NCI-H510A treated with DMSO at 0.1 percent for 48 hours (cell line): ENCODE results near the gene IDUA.
"Not testable (repeated sequence)": the region's sequence is repeated elsewhere in the genome, so short reads cannot be mapped to it uniquely, and the experiment has no call there.

Source experiments
- DNase-seq: peaks from one replicate; lab custom pipeline; 2025; lab: John Stamatoyannopoulos, UW

The IDUA gene

DNA sequence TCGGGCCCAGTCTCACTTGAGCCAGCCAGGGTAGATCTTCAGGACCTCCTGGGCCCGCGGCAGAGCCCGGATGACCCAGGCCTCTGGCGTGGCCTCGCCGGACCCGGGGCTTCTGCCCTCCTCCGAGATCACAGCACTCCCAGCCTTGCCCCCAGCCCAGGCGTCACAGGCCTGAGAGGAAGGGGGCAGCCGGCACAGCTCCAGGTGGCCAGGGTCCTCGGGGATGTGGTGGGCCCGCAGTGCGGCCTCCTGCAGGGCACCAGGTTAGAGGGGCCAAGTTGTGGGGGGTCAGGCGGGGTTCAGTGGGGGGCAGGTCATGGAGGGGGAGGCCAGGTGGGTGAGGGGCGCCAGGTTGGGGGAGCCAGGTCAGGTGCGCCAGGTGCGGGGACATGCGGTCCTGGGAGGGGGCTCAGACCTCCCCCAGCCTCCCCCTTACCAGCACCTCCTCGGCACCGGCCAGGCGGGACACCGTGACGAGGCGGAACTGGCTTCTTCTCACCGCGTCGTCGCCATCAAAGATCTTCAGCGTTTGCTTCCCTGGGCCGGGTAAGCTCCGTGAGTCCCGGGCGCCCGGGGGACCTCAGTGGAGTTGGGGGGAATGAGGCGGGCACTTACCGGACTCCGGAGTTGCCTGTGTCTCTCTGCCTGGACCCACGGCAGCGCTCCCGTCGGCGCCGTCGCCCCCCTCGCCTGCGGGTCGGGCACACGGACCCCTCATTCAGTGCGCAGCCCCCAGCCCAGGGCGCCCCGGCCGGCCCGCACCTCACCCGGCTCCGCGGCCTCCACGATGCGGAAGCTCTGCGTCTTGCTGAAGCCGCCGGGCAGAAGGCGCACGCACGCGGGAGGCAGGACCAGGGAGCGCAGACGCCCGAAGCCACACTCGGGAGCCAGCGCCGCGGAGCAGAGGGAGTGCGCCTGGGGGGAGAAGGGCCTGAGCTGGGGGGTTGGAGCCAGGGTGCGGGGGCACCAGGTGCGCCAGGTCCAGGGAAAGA lies 19.4 kb upstream of the IDUA start:
- no peak for DNase-seq

DNA sequence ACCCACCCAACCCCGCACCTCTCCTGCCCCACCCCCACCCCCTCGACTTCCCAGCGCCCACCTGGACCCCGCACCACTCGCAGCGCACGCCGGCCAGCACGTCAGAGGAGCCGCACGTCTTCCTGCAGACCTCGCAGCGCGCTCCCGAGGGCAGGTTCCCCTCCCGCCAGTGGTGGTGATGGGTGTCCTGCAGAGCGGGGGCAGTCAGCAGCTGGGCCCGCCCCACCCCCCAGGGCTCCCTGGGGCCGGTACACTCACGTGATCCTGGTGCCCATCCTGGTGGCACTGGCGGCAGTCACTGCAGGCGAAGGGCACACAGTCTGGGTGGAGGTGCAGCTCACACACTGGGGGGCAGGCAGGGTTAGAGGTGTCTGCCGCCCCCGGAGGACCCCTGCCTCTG lies 18.6 kb upstream of the IDUA start:
- DNase-seq, result no peak

DNA sequence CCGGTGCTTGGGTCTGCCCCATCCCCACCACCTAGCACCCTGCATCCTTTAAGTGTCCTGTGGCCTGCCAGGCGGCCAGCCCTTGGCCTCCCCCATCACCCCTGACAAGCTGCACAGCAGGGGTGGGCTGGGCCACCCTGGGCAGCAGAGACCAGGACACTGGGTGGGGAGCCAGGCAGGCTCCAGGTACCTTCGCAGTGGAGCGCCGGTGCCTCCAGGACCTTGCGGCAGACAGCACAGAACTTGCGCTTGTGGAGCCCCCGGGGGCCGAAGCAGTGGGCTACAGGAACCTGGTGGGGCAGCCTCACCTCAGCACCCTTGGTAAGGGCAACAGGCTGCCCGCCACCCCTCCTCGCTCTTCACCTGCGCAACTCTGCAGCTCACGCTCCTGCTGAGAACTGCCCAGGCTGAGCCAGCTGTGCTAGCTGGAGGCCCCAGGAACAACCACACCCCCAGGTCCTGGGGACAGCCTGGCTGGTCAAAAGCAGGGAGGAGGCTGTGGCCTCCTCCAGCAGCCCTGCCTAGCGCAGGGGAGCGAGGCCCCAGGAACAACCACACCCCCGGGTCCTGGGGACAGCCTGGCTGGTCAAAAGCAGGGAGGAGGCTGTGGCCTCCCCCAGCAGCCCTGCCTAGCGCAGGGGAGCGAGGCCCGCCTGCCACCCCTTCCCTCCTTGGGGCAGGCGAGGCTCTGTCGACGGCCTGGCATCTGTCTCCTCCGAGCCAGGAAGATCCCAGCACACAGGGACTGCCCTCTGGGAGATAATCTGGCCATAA lies 18.0 kb upstream of the IDUA start:
- no peak for DNase-seq

DNA sequence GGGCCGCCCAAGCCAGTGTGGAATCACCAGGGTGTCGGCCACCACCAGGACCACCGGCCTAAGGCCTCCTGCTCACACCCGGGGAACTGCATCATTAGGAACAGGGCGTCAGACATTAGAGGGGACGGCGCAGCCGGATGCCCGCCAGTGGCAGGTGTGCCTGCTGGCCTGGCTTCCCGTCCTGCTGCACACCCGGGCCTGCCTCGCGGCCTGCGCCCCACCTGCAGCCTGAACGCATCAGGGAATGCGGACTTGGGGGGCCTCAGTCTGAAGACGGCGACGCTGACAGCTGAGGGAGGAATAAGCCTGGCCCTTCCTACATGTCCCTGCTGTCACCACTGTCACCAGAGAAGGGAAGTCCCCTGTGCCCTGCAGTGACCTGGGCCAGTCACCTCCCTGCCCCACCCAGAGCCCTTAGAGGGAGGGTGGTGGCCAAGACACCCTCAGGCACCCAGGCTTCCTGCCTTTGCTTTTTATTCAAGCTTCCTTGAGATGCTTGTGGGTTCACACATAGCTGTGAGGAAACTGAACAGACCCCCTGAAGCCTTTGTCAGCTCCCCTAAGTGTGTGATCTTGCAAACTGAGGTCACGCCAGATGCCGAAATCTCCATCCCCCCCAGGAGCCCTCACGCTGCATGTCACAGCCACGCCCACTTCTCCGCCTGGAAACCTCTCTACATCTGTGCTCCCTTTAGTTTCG lies 16.6 kb upstream of the IDUA start:
- DNase-seq, result no peak

DNA sequence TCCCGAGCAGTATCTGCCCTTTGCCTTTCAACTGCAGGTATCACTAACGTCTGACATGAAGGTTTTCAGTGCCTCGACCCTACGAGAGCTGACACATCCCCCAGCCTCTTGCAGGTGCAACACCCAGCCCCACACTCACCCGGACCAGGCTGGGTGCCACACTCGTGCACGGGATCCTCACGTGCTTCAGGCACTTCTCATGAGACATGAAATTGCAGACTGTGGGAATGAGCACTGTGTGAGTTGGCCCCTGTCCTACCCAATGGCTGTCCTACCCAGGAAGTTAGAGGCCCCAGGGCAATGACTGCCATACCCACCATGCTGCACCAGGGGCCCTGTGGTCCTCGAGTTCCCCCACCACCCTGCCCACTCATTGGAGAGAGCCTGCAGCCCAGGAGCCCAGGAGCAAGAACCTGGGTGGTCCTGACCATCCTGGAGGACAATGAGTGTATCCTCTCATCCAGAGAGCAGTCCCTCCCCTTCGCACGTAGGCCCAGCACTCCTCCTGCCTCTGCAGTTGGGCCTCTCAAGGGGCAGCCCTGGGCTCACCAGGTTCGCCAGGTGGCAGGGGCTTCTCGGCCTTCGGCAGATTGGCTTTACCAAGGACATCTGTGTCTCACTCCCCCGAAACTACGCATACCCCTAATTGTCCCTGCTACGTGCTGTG lies 15.9 kb upstream of the IDUA start:
- no peak for DNase-seq

DNA sequence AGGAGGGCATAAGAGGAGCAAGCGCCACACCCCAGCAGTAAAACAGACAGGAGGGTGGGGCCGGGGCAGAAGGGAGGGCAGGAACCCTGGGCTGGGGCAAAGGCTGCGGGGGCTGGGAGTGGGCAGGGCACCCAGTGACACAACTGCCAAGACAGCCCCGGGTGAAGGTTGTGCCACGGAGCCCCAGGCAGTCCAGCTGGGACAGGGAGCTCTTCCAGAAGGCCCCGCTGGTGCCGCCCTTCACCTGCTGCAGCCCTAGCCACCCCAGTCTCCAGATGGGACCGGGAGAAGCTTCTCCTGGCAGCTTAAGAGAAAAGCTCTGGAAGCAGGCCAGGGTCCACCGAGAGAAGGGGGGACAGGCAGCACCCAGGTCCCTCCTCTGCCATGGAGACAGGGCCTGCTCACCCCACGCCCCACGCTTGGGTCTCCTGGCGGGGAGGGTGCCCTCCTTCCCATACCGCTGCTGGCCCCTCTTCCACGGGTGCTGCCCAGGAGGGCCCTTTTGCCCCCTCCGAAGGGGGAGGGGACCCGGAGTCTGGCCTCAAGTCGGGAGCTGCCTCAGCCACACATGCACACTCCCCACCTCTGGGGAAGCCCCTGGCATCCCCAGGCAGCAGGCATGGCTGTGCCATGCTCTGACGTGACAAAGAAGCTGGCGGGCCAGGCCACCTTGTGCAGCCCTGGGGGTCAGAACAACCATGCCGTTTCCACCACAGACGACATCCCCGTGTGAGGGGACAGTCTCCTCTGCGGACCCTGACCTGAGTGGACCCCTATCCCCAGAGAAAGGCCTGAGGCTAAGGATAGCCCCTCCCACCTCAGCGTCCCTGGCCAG lies 15.0 kb upstream of the IDUA start:
- DNase-seq, result no peak

DNA sequence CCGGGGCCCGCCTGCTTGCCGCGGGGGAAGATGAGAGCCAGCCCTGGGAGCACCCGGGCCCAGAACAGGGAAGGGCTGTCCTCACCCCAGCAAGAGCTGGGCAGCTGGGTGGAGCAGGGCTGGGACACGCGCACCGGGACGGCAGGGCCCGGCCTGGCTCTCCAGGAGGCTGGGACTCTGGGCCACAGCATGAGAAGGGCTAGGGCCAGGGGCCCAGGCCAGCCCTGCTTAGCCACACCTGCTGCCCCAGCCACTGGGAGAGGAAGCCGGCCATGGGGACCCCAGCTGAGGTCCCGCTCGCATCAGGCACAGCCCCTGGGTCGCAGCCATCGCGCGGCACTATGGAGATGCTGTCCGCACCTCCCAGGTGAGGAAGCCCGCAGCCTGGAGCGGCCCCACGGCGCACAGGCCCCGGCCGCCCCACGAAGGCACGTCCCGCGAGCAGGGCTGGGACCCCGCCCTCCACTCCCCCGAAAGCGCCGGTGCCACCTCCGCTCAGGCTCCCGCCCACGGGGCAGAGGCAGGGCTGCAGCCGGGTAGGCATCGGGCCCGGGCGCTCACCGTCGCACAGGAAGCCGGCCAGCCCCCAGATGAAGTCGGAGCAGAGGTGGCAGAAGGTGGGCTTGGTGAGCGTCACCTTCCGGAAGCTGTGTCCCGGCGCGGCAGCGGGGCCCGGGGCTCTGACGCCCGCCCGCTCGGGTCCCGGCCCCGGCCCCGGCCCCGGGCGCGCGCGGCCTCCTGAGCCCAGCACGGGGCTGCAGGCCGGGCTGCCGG lies 14.0 kb upstream of the IDUA start:
- no peak for DNase-seq

DNA sequence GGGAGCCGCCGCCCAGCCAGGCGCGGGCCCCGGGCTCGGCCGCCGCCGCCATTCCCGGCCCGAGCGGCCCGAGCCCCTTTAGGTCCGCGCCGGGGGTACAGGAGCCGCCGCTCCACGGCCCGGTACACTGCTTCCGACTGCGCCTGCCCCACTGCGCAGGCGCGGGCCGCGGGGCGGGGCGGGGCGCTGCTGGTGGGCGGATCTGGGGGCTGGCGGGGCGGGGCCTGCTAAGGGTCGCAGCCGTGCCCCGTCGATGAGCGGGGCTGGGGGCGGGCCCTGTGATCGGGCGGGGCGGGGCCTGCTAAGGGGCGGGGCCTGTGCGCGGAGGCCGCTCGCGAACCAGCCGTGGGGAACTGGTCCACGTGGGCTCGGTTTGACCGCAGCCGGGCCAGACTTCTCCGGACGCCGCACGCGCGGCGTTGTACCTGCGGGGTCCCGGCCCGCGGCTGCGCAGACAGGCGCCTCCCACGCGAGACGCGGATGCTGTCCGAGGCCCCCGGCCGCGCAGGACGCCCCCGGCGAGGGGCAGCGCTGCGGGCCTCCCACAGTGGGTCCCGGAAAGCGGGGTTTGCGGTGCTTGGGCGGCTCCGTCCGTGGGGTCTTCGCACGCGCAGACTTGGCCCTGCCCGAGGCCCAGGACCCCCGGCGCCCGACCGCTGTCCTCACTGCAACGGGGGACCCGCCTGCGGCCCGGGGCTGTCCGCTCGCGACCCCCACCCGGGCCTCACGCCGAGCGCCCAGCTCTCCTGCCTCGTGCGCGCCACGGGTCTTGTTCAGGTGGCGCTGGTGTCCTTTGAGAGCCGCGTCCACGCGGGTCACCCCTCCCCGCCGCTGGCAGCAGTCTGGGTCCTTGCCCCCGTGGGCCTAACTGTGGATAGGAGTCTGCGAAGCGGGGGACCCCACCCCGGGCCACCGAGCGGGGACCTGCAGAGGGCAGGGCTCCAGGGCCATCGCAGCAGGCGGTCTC lies 13.1 kb upstream of the IDUA start, which contains the start of gene DGKQ:
DGKQ (minus strand) TSS at position 139 of the 967 bp plus-strand sequence; CDS start at position 52, 87 bp downstream.
- no peak for DNase-seq

DNA sequence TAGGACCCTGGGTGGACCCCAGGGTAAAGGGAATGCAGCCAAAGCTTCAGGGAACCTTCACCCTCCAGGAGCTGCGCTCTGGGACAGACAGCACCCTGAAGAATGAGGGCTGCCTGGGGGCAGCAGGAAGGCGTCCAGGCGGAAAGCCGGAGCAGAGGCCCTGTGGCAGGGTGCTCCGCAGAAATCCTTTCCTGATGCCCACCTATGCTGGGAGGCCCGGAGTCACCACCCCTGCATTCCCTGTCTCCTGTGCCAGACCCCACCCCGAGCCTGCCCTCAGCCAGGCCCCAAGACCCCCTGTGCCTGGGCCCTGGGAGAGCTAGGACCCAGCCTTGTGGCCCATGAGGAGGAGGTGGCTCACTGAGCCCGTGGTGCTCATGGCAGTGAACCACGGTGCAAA lies 12.2 kb upstream of the IDUA start:
- no peak for DNase-seq

DNA sequence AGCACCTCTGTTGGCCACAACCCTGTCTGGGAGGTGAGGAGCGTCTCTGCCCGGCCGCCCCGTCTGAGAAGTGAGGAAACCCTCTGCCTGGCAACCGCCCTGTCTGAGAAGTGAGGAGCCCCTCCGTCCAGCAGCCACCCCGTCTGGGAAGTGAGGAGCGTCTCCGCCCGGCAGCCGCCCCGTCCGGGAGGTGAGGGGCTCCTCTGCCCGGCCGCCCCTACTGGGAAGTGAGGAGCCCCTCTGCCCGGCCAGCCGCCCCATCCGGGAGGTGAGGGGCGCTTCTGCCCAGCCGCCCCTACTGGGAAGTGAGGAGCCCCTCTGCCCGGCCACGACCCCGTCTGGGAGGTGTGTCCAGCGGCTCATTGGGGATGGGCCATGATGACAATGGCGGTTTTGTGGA lies 10.8 kb upstream of the IDUA start:
- DNase-seq, result not testable (repeated sequence)

DNA sequence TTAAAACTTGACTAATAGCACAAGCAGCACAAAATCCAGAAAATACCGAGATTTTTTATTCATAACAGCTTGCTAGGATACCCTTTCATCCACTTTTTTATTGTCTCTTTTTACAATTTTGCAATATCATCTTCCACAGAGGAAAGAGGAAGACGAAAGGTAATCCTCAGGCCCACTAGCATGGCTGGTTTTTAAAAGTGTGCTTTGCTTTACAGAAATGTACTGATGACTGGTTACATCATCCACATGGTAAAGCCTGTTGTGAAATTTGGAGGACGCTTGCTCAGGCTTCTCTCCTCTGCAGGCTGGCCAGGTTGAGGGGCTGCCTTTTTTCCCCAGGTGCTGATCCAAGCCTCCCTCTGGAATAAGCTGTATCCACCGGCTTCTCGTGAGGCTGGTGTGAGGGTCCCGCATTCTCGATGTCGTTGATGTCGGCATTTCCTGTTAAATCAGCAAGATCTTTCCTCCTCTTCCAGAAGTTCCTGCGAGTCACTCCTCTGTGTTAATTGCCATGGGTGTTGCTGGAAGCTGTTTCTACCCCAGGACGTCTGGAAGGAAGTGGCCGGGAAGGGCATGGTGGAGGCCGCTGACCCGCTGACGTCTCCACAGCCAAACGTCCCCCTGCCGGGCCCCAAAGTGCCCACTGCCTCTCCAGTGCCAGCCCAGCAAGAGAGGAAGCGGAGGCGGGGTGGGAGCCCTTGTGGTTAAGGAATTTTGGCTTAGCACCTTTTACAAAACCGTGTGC lies 7.7 kb upstream of the IDUA start:
- DNase-seq, result no peak

DNA sequence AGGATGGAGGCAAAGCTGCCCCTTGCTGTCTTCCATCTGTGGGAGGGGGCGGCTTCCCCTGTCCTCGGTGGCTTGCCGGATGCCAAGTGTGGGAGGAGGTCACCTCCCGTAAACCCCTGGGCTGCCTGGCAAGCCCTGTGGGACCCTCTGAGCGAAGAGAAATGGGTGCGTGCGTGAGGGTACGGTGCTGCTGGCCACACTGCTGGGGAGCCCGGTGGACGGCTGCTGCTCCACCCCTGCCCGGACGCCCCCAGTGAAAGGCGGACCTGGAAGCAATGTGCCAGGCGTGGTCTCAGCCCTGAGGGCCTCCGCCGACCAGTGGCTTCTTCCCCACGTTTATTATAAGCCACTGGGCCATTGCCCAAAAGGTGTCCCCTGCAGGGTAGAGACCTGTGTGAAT lies 4.6 kb upstream of the IDUA start:
- no peak for DNase-seq

DNA sequence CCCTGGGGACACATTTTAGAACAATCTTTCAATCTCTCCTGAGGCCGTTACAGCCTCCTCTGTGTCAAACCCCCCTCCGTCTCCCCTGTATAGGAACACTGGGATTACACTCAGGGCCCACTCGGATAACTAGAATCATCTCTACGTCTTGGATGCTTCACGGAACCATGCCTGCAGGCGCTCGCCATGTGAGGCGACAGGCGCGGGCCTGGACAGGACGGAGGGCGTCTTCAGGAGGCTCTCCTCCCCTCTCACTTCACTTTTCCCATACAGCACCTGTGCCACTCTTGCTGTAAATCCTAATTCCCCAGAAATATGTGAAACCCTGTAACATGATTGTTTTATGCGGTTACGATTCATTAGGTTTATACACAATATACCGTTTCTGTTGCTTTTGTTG lies 4.0 kb upstream of the IDUA start:
- no peak for DNase-seq

DNA sequence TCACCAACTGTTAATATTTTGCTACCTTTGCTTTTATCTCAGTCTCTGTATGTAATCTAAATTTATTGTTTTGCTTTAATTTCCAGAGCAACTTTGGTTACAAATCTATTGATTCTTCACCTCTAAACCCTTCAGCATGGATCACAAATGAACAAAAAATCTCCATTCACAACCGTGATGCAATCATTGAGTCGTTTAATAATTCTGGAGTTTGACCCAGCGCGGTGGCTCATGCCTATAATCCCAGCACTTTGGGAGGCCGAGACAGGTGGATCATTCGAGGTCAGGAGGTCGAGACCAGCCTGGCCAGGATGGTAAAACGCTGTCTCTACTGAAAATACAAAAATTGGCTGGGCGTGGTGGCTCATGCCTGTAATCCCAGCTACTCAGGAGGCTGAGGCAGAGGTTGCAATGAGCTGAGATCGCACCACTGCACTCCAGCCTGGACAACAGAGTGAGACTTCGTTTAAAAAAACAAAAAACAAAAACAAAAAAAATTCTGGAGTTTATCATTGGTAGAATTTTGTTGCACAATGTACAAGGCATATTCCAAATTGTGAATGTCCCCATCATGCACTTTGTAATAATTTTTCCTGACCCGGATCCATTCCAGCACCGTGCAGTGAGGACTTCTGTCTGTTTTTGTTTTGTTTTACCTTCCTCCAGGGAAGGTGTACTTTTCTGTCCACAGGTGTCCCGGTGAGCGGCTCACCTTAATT lies 2.3 kb upstream of the IDUA start:
- no peak for DNase-seq

DNA sequence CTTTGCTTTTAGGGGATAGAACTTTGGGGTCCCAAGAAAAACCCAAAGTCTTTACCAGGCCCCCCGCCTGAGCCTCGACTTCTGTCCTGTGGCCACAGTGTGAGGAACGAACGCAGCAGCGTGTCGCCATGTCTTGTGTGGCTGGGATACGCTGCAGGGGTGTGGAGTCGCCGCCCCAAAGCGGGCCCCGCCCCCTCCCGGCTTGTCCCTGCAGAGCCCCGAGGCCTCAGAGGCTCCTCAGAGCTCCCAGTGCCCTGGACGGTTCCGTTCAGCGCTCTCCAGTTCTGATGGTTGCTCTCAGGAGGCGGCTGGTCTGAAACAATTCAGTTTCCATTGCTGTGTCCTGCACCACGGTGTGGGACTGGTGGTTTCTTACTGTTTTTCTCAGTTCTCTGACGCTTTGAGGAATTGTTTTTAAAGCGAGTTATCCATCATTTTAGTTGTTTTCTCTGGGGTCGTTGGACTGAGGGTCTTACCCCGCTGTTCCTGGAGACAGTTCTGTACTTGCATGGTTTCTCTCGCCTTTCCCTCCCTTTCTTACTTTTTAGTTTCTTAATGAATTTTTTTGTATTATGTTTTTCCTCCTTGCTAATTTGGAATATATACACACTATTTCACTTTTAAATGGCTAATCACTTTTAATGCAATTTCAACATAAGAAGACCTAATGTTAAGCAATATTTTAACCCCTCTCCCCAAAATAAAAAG lies 1.6 kb upstream of the IDUA start:
- DNase-seq, result peak; percentile 23

DNA sequence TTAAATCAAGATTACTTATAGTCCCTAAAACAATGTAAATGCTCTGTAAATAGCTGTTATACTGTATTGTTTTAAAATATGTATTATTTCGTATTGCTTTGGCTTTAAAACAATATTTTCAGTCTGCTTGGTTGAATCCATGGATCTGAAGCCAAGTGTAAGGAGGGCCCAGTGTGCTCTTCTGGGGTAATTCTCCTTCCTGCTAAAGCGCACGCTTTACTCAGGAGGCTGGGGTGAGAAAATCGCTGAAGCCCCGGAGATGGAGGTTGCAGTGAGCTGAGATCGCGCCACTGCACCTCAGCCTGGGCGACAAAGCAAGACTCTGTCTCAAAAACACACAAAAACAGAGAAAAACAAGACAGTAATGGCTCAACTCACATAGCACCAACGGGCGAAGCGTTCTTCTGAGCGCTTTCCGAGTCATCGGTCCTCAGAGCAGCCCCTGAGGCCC lies 391 bp upstream of the IDUA start:
- DNase-seq, result no peak
